ENCODE measurements around the gene ANXA5.

ANXA5 gene

DNA sequence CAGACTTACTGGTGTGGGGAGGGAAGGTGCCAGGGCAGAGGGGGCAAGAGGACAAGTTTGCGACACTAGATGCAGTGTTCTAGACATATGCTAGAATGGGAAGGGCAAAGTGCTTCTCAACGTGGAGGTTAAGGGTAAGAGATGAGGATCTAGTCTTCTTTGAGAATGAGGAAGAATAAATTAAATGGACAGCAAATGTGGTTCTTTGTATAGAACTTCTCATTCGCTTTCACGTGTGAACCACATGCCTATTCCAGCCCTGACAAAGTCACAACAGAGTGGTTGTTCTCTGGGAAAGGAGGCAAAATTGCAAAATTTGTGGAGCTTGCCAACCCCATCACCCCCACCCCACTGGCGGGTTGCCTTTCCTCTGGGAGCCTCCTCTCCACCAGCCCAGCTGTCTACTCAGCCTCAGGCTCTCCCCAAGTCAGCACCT is 1.5 kb upstream of the ANXA5 start:
- H3K36me3 ChIP-seq (replicated peaks; ENCODE audit: insufficient read depth, low read length): no peaks in the 10 kb centered on the region
- H3K4me3 ChIP-seq (ENCODE audit: low read length): no peak overlapping the region
- no peak overlapping the region for H3K9ac ChIP-seq (ENCODE audit: low read length)
- DNase-seq: no peak
- H3K27ac ChIP-seq (ENCODE audit: low read length): no peak overlapping the region
- H3K4me1 ChIP-seq (ENCODE audit: low read length): no peaks in the 10 kb centered on the region; the same call in 1 of the 2 replicates
- TF ChIP-seq, protein P1, sequence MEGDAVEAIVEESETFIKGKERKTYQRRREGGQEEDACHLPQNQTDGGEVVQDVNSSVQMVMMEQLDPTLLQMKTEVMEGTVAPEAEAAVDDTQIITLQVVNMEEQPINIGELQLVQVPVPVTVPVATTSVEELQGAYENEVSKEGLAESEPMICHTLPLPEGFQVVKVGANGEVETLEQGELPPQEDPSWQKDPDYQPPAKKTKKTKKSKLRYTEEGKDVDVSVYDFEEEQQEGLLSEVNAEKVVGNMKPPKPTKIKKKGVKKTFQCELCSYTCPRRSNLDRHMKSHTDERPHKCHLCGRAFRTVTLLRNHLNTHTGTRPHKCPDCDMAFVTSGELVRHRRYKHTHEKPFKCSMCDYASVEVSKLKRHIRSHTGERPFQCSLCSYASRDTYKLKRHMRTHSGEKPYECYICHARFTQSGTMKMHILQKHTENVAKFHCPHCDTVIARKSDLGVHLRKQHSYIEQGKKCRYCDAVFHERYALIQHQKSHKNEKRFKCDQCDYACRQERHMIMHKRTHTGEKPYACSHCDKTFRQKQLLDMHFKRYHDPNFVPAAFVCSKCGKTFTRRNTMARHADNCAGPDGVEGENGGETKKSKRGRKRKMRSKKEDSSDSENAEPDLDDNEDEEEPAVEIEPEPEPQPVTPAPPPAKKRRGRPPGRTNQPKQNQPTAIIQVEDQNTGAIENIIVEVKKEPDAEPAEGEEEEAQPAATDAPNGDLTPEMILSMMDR (IDR thresholded peaks at IDR 0.05; ENCODE audit: low read length): no peak
- TF ChIP-seq EZH2phosphoT487 (IDR thresholded peaks at IDR 0.05; ENCODE audit: low read length) (no peak), EZH2 (optimal IDR thresholded peaks at IDR 0.05; ENCODE audit: low read depth, low read length) (no peak)
- H3K9me2 ChIP-seq (replicated peaks; ENCODE audit: insufficient read depth, low read length): no peaks in the 10 kb centered on the region
- no peak overlapping the region for H2AFZ ChIP-seq (ENCODE audit: low read length)
- no peak overlapping the region for H3K4me2 ChIP-seq (ENCODE audit: low read depth, low read length)
- H3K79me2 ChIP-seq (ENCODE audit: low read length): peaks cover 28% of the 10 kb centered on the region
- no peaks in the 10 kb centered on the region for H3K27me3 ChIP-seq (replicated peaks; ENCODE audit: insufficient read depth, low read length)
- no peaks in the 10 kb centered on the region for H4K20me1 ChIP-seq (ENCODE audit: insufficient read depth, low read length)
- H3F3A ChIP-seq (ENCODE audit: insufficient read depth, low read length): 0 out of 2 replicates have a peak, but pooled peaks cover 7% of the 10 kb centered on the region
- no peaks in the 10 kb centered on the region for H3K9me3 ChIP-seq (replicated peaks; ENCODE audit: insufficient read depth, low read length)

DNA sequence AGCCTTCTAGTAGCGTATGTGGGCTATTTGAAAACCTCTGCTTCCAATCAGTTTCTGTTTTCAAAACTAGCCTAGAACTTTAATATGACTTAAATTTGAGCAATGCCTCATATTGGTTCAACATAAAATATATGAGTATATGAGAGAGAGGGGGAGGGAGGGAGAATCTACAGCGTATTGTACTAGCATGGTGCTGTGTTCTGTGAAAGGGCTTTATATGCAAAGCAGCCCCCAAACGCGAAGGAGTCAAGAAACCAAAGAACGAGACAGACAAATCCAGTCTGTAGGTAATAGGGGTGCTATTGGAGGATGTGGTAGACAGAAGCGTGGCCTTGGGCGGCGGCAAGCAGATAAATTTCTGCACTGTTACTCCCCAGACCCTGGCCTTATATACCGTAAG is 784 bp upstream of the ANXA5 start:
- Histone ChIP-seq H2AFZ (ENCODE audit: low read length) (peak overlapping the region; percentile 92), H3K4me3 (ENCODE audit: low read length) (peak overlapping the region; percentile 93), H3F3A (ENCODE audit: insufficient read depth, low read length) (0 out of 2 replicates have a peak, but pooled peaks cover 7% of the 10 kb centered on the region), H3K27ac (ENCODE audit: low read length) (peak overlapping the region; percentile 30; the same call in 1 of the 2 replicates), H3K9ac (ENCODE audit: low read length) (peak overlapping the region; percentile 71), H3K36me3 (replicated peaks; ENCODE audit: insufficient read depth, low read length) (no peaks in the 10 kb centered on the region), H3K79me2 (ENCODE audit: low read length) (peaks cover 34% of the 10 kb centered on the region), H3K4me2 (ENCODE audit: low read depth, low read length) (peak overlapping the region; percentile 78), H4K20me1 (ENCODE audit: insufficient read depth, low read length) (no peaks in the 10 kb centered on the region), H3K9me2 (replicated peaks; ENCODE audit: insufficient read depth, low read length) (no peaks in the 10 kb centered on the region), H3K27me3 (replicated peaks; ENCODE audit: insufficient read depth, low read length) (no peaks in the 10 kb centered on the region), H3K9me3 (replicated peaks; ENCODE audit: insufficient read depth, low read length) (no peaks in the 10 kb centered on the region), H3K4me1 (ENCODE audit: low read length) (no peaks in the 10 kb centered on the region; the same call in 1 of the 2 replicates)
- DNase-seq: no peak
- TF ChIP-seq, protein P1 (IDR thresholded peaks at IDR 0.05; ENCODE audit: low read length): no peak
- no peak for TF ChIP-seq EZH2 (optimal IDR thresholded peaks at IDR 0.05; ENCODE audit: low read depth, low read length)
- TF ChIP-seq EZH2phosphoT487 (IDR thresholded peaks at IDR 0.05; ENCODE audit: low read length): no peak

DNA sequence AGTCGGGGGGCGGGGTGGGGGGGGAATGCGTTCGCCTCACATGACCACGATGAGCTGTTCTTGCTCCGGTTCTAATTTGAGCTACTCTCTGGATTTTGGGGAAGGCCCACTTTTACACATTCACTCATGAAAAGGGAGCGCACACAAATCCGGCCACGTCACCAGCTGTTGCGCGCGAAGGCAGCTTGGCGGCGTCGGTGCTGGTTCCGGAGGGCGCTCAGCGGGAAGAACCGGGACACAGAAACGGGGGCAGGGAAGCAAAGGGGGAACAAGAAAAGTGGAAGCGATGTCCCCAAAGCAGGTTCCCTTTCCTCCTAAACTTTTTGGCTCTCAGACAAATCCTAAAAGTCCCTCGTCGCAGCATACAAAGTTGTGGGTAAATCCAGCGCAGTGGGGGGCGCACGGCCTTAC is 605 bp downstream of the ANXA5 start:
- H3K27ac ChIP-seq (ENCODE audit: low read length): peak overlapping the region; percentile 66
- peak overlapping the region; percentile 90 for H3K4me3 ChIP-seq (ENCODE audit: low read length)
- no peaks in the 10 kb centered on the region for H3K9me2 ChIP-seq (replicated peaks; ENCODE audit: insufficient read depth, low read length)
- no peaks in the 10 kb centered on the region for H3K9me3 ChIP-seq (replicated peaks; ENCODE audit: insufficient read depth, low read length)
- H3K79me2 ChIP-seq (ENCODE audit: low read length): peaks cover 47% of the 10 kb centered on the region
- H3K9ac ChIP-seq (ENCODE audit: low read length): peak overlapping the region; percentile 77
- H4K20me1 ChIP-seq (ENCODE audit: insufficient read depth, low read length): no peaks in the 10 kb centered on the region
- DNase-seq: peak; percentile 59
- peak overlapping the region; percentile 61 for H3K4me2 ChIP-seq (ENCODE audit: low read depth, low read length)
- no peaks in the 10 kb centered on the region for H3K36me3 ChIP-seq (replicated peaks; ENCODE audit: insufficient read depth, low read length)
- H3K4me1 ChIP-seq (ENCODE audit: low read length): no peaks in the 10 kb centered on the region; the same call in 1 of the 2 replicates
- 0 out of 2 replicates have a peak, but pooled peaks cover 7% of the 10 kb centered on the region for H3F3A ChIP-seq (ENCODE audit: insufficient read depth, low read length)
- peak overlapping the region; percentile 85 for H2AFZ ChIP-seq (ENCODE audit: low read length)
- TF ChIP-seq, protein P1 (IDR thresholded peaks at IDR 0.05; ENCODE audit: low read length): 0 out of 2 replicates have a peak, but pooled peaks have one; percentile 11
- TF ChIP-seq EZH2 (optimal IDR thresholded peaks at IDR 0.05; ENCODE audit: low read depth, low read length) (no peak), EZH2phosphoT487 (IDR thresholded peaks at IDR 0.05; ENCODE audit: low read length) (no peak)
- H3K27me3 ChIP-seq (replicated peaks; ENCODE audit: insufficient read depth, low read length): no peaks in the 10 kb centered on the region

All from MM.1S (cell line).